ENCODE data around the gene RPS6KB1.
"Not testable (repeated sequence)": the region's sequence is repeated elsewhere in the genome, so short reads cannot be mapped to it uniquely, and the experiment has no call there.

Gene RPS6KB1

DNA sequence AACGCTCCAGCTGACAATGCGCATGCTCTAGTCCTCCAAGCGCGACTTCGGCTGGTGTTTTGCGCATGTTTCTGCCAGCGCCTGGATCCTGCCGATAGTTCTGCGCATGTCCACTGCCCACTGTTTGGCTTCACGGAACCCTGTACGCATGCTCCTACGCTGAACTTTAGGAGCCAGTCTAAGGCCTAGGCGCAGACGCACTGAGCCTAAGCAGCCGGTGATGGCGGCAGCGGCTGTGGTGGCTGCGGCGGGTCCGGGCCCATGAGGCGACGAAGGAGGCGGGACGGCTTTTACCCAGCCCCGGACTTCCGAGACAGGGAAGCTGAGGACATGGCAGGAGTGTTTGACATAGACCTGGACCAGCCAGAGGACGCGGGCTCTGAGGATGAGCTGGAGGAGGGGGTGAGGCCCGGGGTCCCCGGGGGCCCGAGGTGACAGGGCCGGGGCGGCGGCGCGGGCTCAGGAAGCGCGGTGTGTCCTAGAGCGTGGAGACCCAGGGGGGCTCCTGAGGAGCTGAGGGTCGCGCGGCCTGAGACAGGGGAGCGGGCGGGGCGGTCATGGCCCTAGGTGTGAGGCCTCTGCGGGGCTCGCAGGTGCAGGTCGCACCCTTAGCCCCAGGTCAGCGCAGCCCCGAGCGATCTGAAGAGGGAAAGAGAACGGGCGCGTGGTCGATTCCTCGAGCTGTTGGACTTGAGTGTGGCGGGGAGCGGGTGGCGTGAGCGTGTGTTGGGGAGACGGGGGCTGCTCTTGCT lies at the start of gene RPS6KB1, which contains the start of gene TUBD1:
TSS of gene RPS6KB1 (plus strand) at position 198 of the 752 bp plus-strand sequence. CDS start at position 262, 64 bp downstream.
TSS of gene TUBD1 (minus strand) at position 20 of the 752 bp plus-strand sequence. CDS start 1,941 bp downstream, outside the sequence.
- DNase-seq (ENCODE audit: insufficient read length, low spot score), result peak; percentile 98
- peak; percentile 98 for FAIRE-seq
- peak; percentile 98 for TF ChIP-seq POLR2A (IDR thresholded peaks at IDR 0.05; ENCODE audit: low read depth, low read length)

- peak; percentile 80 for TF ChIP-seq POLR2A (IDR thresholded peaks at IDR 0.05; ENCODE audit: low read depth, low read length)
- no peak for FAIRE-seq
- DNase-seq (ENCODE audit: insufficient read length, low spot score), result no peak
Measured at GRCh38 chr17:59844884-59845594, 47.9 kb upstream of the RPS6KB1 start.

GRCh38 chr17:59845595-59846393 lies 47.1 kb upstream of the RPS6KB1 start:
- no peak for DNase-seq (ENCODE audit: insufficient read length, low spot score)
- no peak for FAIRE-seq
- peak; percentile 44 for TF ChIP-seq POLR2A (IDR thresholded peaks at IDR 0.05; ENCODE audit: low read depth, low read length)

DNA sequence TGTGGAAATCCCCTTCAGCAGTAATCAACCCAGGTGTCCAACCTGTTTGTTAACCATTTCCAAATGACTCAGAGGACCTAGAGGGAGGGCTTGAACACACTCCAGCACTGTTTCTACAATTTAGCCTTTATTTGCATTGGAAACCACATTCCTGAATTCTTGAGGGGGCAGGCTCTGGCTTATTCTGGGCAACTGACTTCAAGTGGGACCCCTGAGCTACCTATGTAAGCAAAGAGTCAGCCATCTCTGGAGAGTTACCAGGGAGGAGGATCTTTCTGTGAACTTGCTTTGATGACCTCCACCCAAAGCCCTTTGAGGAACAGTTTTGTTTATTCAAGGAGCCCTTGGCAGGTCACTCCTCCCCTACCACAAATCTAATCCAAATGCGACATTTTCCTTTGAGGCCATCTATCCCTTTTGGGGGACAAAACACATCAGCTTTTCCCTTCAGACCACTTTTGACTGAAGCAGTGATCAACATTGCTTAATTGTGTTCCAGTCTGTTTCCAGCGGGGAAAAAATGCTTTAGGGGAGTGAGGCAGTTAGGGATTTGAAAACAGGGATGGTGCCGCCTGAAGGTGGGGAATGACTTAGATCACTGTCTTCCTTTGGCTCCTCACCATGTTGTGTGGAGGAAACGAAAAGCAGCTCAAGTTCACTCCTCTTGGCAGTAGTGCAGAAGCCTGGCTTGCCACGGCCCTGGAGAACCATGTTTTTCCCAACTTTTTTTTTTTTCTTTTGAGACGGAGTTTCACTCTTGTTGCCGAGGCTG lies 46.3 kb upstream of the RPS6KB1 start:
- FAIRE-seq (peak; percentile 57), DNase-seq (ENCODE audit: insufficient read length, low spot score) (no peak)
- peak; percentile 19; the same call in 1 of the 2 replicates for TF ChIP-seq POLR2A (IDR thresholded peaks at IDR 0.05; ENCODE audit: low read depth, low read length)

DNA sequence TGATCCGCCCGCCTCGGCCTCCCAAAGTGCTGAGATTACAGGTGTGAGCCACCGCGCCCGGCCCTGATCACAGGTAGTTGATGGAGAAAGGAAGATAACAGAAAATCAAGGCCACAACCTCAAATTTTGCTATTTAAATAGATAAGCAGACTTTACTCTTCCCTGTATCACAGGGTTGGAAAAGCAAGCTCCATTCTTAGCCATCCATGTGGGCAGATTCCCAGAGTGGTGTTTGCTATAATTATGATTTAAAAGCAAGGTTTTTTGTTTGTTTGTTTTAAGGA lies 44.6 kb upstream of the RPS6KB1 start:
- DNase-seq (ENCODE audit: insufficient read length, low spot score), result no peak
- no peak for TF ChIP-seq POLR2A (IDR thresholded peaks at IDR 0.05; ENCODE audit: low read depth, low read length)
- no peak for FAIRE-seq

DNA sequence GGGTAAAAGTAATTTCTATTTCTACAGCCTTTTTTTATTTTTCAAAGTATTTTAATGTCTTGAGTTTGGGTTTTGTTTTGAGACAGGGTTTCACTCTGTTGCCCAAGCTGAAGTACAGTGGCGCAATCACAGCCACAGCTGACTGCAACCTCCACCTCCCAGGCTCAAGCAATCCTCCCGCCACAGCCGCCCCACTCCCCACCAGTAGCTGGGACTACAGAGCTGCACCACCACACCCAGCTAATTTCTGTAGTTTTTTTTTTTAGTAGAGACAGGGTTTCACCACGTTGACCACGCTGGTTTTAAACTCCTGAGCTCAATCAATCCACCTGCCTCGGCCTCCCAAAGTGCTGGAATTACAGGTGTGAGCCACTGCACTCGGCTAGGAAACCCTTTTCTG lies 44.1 kb upstream of the RPS6KB1 start:
- TF ChIP-seq POLR2A (IDR thresholded peaks at IDR 0.05; ENCODE audit: low read depth, low read length), result no peak
- no peak for FAIRE-seq
- no peak for DNase-seq (ENCODE audit: insufficient read length, low spot score)

GRCh38 chr17:59850311-59850710 lies 42.6 kb upstream of the RPS6KB1 start:
- not testable (repeated sequence) for DNase-seq (ENCODE audit: insufficient read length, low spot score); FAIRE-seq

DNA sequence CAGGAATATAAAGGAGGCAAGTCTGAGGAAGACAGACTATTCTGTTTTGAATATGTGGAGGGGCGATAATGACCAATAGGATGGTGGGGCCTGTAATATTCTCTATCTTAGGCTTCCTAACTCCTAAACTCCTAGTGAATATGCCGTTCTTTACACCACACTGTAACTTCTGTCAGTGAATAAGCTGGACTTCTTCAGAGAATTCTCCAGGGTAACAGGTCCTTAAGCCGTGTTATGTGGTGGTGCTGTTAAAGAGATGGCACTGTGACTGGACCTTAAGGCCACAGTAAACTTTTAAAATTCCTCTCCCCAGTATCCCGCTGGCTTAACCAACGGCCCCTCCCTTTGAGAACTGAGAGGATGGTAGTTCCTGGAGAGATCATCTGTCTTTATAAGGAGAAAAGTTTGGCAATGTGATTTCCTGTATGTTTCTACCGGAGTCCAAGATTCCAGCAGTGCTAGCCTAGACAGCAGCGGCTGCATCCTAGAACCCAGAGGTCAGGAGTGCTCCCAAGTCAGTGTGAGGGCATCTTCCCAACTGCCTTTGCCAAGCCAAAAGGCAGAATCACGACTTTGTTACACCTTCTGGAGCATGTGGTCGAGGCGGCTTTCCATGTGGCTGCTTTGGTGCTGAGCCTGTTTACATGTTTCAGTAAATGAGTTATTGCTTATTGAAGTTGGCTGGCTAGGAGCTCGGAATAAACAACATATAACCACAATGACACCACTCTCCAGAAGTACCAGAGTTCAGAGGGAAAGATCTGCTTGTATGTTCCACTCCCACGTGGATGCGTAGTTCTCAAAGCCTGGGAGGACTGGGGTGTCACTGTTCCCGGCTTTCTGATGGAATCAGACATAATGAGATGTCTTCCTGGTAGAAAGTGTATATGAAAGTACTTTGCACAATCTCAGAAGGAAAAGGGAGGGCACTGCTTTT lies 41.2 kb upstream of the RPS6KB1 start:
- DNase-seq (ENCODE audit: insufficient read length, low spot score), result no peak
- TF ChIP-seq POLR2A (IDR thresholded peaks at IDR 0.05; ENCODE audit: low read depth, low read length), result peak; percentile 42; the same call in 1 of the 2 replicates
- no peak for FAIRE-seq

DNA sequence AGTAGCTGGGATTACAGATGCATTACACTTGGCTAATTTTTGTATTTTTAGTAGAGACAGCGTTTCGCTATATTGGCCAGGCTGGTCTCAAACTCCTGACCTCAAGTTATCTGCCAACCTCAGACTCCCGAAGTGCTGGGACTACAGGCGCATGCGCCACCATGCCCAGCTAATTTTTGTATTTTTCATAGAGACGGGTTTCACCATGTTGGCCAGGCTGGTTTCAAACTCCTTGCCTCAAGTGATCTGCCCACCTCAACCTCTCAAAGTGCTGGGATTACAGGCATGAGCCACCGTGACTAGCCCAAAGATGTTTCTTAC lies 40.1 kb upstream of the RPS6KB1 start:
- not testable (repeated sequence) for FAIRE-seq; DNase-seq (ENCODE audit: insufficient read length, low spot score)

DNA sequence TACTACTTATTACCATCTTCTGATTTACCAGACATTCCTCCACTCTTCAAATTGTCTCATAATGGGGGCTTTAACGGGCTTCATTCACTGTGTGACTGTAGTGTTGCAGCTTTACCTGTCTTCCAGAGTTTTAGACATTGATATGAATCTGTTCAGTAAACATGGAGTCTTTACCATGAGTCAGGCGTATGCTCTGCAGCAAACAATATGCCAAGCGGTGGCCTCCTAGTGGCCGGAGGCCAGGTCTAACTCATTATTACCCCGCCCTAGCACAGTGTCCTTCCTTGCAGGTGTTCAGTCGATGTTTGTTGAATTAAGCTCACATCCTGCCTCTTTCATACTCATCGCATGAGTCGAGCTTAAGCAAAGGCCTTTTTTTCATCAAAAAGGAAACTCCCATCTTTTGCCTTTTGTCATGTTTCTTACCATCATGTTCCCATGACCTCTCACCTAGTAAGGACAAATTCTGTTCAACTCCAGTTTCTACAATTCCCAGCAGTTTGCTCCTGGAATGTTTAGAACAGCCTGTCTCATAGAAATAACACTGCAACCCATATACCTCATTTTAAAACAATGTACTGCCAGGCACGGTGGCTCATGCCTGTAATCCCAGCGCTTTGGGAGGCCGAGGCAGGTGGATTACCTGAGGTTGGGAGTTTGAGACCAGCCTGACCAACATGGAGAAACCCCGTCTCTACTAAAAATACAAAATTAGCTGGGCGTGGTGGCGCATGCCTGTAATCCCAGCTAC lies 39.6 kb upstream of the RPS6KB1 start:
- peak; percentile 79 for FAIRE-seq
- TF ChIP-seq POLR2A (IDR thresholded peaks at IDR 0.05; ENCODE audit: low read depth, low read length), result no peak
- peak; percentile 74 for DNase-seq (ENCODE audit: insufficient read length, low spot score)

DNA sequence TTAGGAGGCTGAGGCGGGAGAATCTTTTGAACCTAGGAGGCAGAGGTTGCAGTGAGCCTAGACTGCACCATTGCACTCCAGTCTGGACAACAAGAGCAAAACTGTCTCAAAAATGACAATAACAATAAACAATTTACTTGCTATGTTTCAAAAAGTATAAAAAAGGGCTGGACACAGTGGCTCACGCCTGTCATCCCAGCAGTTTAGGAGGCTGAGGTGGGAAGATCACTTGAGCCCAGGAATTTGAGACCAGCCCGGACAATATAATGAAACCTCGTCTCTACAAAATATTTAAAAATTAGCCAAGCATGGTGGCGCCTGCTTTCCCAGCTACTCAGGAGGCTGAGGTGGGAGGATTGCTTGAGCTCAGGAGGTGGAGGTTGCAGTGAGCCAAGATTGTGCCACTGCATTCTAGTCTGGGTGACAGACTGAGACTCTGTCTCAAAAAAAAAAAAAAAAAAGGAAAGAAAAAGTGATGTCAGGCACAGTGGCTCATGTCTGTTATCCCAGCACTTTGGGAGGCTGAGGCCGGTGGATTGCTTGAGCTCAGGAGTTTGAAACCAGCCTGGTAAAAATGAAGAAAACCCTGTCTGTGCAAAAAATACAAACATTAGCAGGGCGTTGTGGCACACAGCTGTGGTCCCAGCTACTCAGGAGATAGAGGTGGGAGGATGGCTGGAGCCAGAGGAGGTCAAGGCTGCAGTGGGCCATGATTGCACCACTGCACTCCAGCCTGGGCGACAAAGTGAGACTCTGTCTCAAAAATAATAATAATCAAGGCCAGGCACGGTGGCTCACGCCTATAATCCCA lies 38.8 kb upstream of the RPS6KB1 start:
- not testable (repeated sequence) for FAIRE-seq

More for the DNA sequence above, 38.8 kb upstream of the RPS6KB1 start:
- not testable (repeated sequence) for DNase-seq (ENCODE audit: insufficient read length, low spot score)
